ENCODE results near the gene TPST2.

Gene TPST2

GRCh38 chr22:26479043-26479791, 110.7 kb downstream of the TPST2 start:
- Mint-ChIP-seq H3K4me3 (peak overlapping the region; percentile 31 to 68 (median 52)), H3K27ac (peak overlapping the region; percentile 51 to 85 (median 62)), H3K9me3 (no peaks in the 10 kb centered on the region), H3K36me3 (ENCODE audit: low read depth) (peaks cover 33% of the 10 kb centered on the region), H3K4me1 (peaks cover 51% of the 10 kb centered on the region), H3K27me3 (ENCODE audit: low read depth) (no peaks in the 10 kb centered on the region)
- TF ChIP-seq CTCF (IDR thresholded peaks at IDR 0.05; ENCODE audit: unreplicated experiment in 3 of 3): no peak

DNA sequence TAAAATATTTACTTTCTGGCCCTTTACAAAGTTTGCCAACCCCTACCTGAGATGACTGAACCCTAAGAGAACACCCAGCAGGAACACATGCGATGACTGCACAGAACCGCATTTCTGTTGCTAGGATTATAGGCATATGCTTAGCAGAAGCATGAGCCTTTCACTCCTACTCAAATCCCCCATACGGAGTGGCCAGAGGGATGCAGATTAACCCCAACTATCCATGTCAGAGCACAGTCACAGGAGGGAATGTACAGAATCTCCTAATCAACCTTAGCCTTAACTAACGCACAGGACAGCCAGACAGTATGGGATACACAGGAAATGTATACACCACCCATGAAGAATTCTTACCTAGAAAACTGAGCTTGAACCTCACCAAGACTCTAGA, 112.6 kb downstream of the TPST2 start:
- Mint-ChIP-seq H3K36me3 (ENCODE audit: low read depth) (peaks cover 42% of the 10 kb centered on the region), H3K27me3 (ENCODE audit: low read depth) (no peaks in the 10 kb centered on the region), H3K4me1 (peaks cover 38% of the 10 kb centered on the region), H3K9me3 (no peaks in the 10 kb centered on the region), H3K27ac (peak overlapping the region in 1 of 3 experiments; percentile 37), H3K4me3 (no peak overlapping the region)
- no peak for TF ChIP-seq CTCF (IDR thresholded peaks at IDR 0.05; ENCODE audit: unreplicated experiment in 3 of 3)

DNA sequence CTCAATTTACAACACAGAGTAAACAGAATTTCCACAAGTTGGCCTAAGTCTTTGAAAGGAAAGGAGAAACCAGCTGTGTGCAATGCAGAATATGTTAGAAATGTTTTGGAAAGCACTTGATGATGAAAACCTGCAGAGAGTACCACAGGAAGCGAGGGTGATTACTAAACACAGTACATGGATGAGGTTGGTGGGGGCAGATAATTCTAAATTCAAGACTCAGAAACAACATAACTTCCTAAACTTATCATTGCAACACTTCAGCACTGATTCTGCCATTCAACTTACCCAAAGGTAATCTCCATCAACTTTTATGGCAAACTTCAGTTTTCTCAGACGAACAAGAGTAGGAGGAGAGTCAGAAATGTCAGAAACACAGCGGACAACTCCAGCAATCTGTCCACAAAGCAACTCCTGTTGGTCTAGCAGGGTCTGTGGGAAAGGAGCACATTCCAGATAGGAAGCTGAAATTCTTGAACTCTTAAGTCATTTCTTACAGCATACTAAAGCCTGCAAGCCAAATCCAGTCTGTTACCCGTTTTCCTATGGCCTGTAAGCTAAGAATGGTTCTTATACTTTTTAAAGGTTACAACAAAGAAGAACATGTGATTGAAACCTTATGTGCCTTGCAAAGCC, 113.1 kb downstream of the TPST2 start:
- Mint-ChIP-seq H3K4me1 (peaks cover 33% of the 10 kb centered on the region), H3K4me3 (no peak overlapping the region), H3K9me3 (no peaks in the 10 kb centered on the region), H3K27ac (peak overlapping the region in 1 of 3 experiments; percentile 37), H3K27me3 (ENCODE audit: low read depth) (no peaks in the 10 kb centered on the region), H3K36me3 (ENCODE audit: low read depth) (peaks cover 41% of the 10 kb centered on the region)
- no peak for TF ChIP-seq CTCF (IDR thresholded peaks at IDR 0.05; ENCODE audit: unreplicated experiment in 3 of 3)

DNA sequence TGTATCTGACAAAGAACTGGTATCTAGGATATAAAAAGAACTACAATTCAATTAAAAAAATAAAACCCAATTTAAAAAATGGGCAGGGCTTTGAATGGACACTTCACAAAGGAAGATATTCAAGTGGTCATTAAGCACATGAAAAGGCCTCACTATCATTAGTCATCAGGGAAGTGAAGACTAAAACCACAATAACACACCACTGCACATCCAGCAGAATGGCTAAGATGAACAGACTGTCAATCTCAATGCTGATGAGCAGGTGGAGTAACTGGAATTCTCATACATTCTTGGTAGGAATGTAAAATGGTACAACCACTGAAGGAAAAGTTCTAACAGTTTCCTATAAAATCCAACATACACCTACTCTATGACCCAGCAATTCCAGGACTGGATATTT, 115.2 kb downstream of the TPST2 start:
- TF ChIP-seq CTCF (IDR thresholded peaks at IDR 0.05; ENCODE audit: unreplicated experiment in 3 of 3): no peak
- Mint-ChIP-seq H3K27me3 (ENCODE audit: low read depth) (no peaks in the 10 kb centered on the region), H3K36me3 (ENCODE audit: low read depth) (peaks cover 46% of the 10 kb centered on the region), H3K4me3 (no peak overlapping the region), H3K9me3 (no peaks in the 10 kb centered on the region), H3K4me1 (peaks cover 15% of the 10 kb centered on the region), H3K27ac (no peak overlapping the region)

Data from nephron (organoid).